Liver (tissue), 9 donors: Measurements from ENCODE around the gene DAP3. TPM values are rescaled to one million over a fixed set of nuclear protein-coding genes. Genes with fewer than 3 reads are reported as not detected.
A peak's percentile ranks its signal among the peaks of the same experiment; 100 is the strongest.
"Not testable (repeated sequence)": the region's sequence is repeated elsewhere in the genome, so short reads cannot be mapped to it uniquely, and the experiment has no call there.

Experiments
- DNase-seq: peaks from one replicate; pipeline ENCODE4 v3.0.0-alpha.2; 2017; ENCODE audit warnings: low spot score
- H3K27ac ChIP-seq, 2 donors: one replicate each; pipeline ENCODE4 v1.7.0; 2013; ENCODE audit warnings: inconsistent platforms in 2 of 2, low read length in 2 of 2, control low read depth in 1 of 2, low read depth in 1 of 2, mild to moderate bottlenecking in 1 of 2
- H3K27me3 ChIP-seq, 4 donors: one replicate each; pipeline versions ENCODE4 v1.6.1 to v1.7.0; 2013; ENCODE audit warnings: low read length in 3 of 4, inconsistent platforms in 1 of 4, mild to moderate bottlenecking in 1 of 4, moderate library complexity in 1 of 4; ENCODE audit not compliant: control insufficient read depth in 4 of 4, insufficient read depth in 4 of 4
- H3K36me3 ChIP-seq, 4 donors: one replicate each; pipeline versions ENCODE4 v1.6.1 to v1.7.0; 2013; ENCODE audit warnings: low read length in 3 of 4, mild to moderate bottlenecking in 3 of 4, low read depth in 1 of 4, moderate library complexity in 1 of 4; ENCODE audit not compliant: control insufficient read depth in 4 of 4, insufficient read depth in 3 of 4
- H3K4me1 ChIP-seq, 4 donors: one replicate each; pipeline versions ENCODE4 v1.6.1 to v1.7.0; 2013; ENCODE audit warnings: low read length in 3 of 4, mild to moderate bottlenecking in 3 of 4, moderate library complexity in 1 of 4; ENCODE audit not compliant: control insufficient read depth in 4 of 4, insufficient read depth in 4 of 4
- H3K4me3 ChIP-seq, 3 donors: one replicate each; pipeline versions ENCODE4 v1.6.1 to v1.7.0; 2013; ENCODE audit warnings: low read length in 3 of 3, control low read depth in 1 of 3, low read depth in 1 of 3, mild to moderate bottlenecking in 1 of 3
- H3K9ac ChIP-seq, 2 donors: one replicate each; pipeline ENCODE4 v1.7.0; 2013; ENCODE audit warnings: low read length in 2 of 2, mild to moderate bottlenecking in 2 of 2, moderate library complexity in 2 of 2, control low read depth in 1 of 2, low read depth in 1 of 2
- H3K9me3 ChIP-seq, 4 donors: one replicate each; pipeline versions ENCODE4 v1.6.1 to v1.7.0; 2013; ENCODE audit warnings: low read length in 3 of 4; ENCODE audit not compliant: control insufficient read depth in 4 of 4
- ATF3 ChIP-seq: IDR thresholded peaks from 2 replicates; pipeline ENCODE4 v1.6.1; 2016; ENCODE audit warnings: antibody characterized with exemption
- CTCF ChIP-seq: fragments of 150-350 bp; IDR thresholded peaks from 2 replicates; pipeline ENCODE4 v1.5.1; 2017; ENCODE audit warnings: improper control_type of control experiment, low read depth, low read length; ENCODE audit not compliant: missing input control
- EGR1 ChIP-seq, 2 donors: IDR thresholded peaks; 2 replicates each; pipeline ENCODE4 v1.6.1; 2016 to 2018; ENCODE audit warnings: antibody characterized with exemption in 2 of 2, low read depth in 2 of 2
- FOXA2 ChIP-seq: IDR thresholded peaks from 2 replicates; pipeline ENCODE4 v1.6.1; 2016; ENCODE audit warnings: antibody characterized with exemption
- GABPA ChIP-seq, 2 donors: IDR thresholded peaks in 1 of 2; conservative IDR thresholded peaks in 1 of 2; 2 replicates each; pipeline ENCODE4 v1.6.1; 2016; ENCODE audit warnings: antibody characterized with exemption in 2 of 2, mild to moderate bottlenecking in 1 of 2, moderate library complexity in 1 of 2
- HNF4A ChIP-seq, 2 donors: conservative IDR thresholded peaks; 2 replicates each; pipeline ENCODE4 v1.6.1; 2016; ENCODE audit warnings: antibody characterized with exemption in 2 of 2, mild to moderate bottlenecking in 2 of 2
- HNF4G ChIP-seq: IDR thresholded peaks from 2 replicates; pipeline ENCODE4 v1.6.1; 2016; ENCODE audit warnings: antibody characterized with exemption
- JUND ChIP-seq, 2 donors: IDR thresholded peaks; 2 replicates each; pipeline ENCODE4 v1.6.1; 2016; ENCODE audit warnings: antibody characterized with exemption in 2 of 2
- MAX ChIP-seq: IDR thresholded peaks from 2 replicates; pipeline ENCODE4 v1.6.1; 2016; ENCODE audit warnings: antibody characterized with exemption
- RAD21 ChIP-seq, 2 donors: IDR thresholded peaks; 2 replicates each; pipeline ENCODE4 v1.6.1; 2016; ENCODE audit warnings: antibody characterized with exemption in 2 of 2, mild to moderate bottlenecking in 2 of 2
- REST ChIP-seq: IDR thresholded peaks from 2 replicates; pipeline ENCODE4 v1.6.1; 2016; ENCODE audit warnings: antibody characterized with exemption, mild to moderate bottlenecking
- RXRA ChIP-seq, 2 donors: IDR thresholded peaks; 2 replicates each; pipeline ENCODE4 v1.6.1; 2017 to 2018; ENCODE audit warnings: antibody characterized with exemption in 2 of 2, mild to moderate bottlenecking in 1 of 2
- TAF1 ChIP-seq: conservative IDR thresholded peaks from 2 replicates; pipeline ENCODE4 v1.6.1; 2016; ENCODE audit warnings: antibody characterized with exemption, mild to moderate bottlenecking
- YY1 ChIP-seq: IDR thresholded peaks from 2 replicates; pipeline ENCODE4 v1.6.1; 2016; ENCODE audit warnings: antibody characterized with exemption, mild to moderate bottlenecking
- ZBTB33 ChIP-seq: IDR thresholded peaks from 2 replicates; pipeline ENCODE4 v1.6.1; 2016; ENCODE audit warnings: antibody characterized with exemption
- WGBS: extraction: QIAGEN DNeasy Blood & Tissue Kit; methylation state at CpG from one replicate; pipeline ENCODE4 v1.1.7; 2013; 5-methylcytosine and 5-hydroxymethylcytosine counted together
- polyA plus RNA-seq, 2 donors: library from polyadenylated mRNA; stranded (reverse) in 1 of 2; unstranded in 1 of 2; fragments of 200-250 nt in 1 of 2; fragments of >200 nt in 1 of 2; fragmentation: Nextera tagmentation in 1 of 2; extraction: Ambion mirVana in 1 of 2; gene quantifications; one replicate each; pipeline versions ENCODE4 v1.2.1 to v1.2.3, GENCODE V29; 2013 to 2015
- total RNA-seq, 2 donors: library from RNA; depleted of rRNA; stranded (reverse); fragments of >200 nt; gene quantifications; one replicate each; pipeline ENCODE4 v1.2.3, GENCODE V29; 2014
- donor health status: healthy.
- donor health status: healthy.
- donor health status: healthy.
- donor health status: healthy.
- donor health status: healthy.

The DAP3 gene
- total RNA-seq: 10 to 100 TPM; 43.1 to 59.3 TPM
- 10 to 100 TPM; 55.6 to 59.1 TPM for polyA plus RNA-seq

- Histone ChIP-seq H3K4me3 (peak within 1 kb of the TSS; percentile 70 to 93 (median 88)), H3K4me1 (peaks cover 11 to 17% (median 13%) of the 10 kb centered on the region in 4 donors), H3K27ac (peak within 1 kb of the TSS; percentile 95 to 99), H3K9ac (peak within 1 kb of the TSS; percentile 86 to 100)
- H3K9me3 ChIP-seq, H3K36me3 ChIP-seq, H3K27me3 ChIP-seq, DNase-seq: not testable (repeated sequence)
- under 1% methylated on average over 28 of the region's 28 CpGs for WGBS
Observed at GRCh38 chr1:155689081-155689607, at the start of gene DAP3. DAP3 (plus strand) TSS chr1:155689091; CDS start chr1:155709780, 20,689 bp downstream.

GRCh38 chr1:155640367-155640766 is 48.5 kb upstream of the DAP3 start:
- Histone ChIP-seq H3K9me3 (peaks cover 0 to 8% (median under 1%) of the 10 kb centered on the region in 4 donors), H3K4me3 (no peak overlapping the region), H3K9ac (no peak overlapping the region), H3K36me3 (no peaks in the 10 kb centered on the region), H3K27me3 (no peaks in the 10 kb centered on the region), H3K4me1 (peaks cover 1 to 12% (median 8%) of the 10 kb centered on the region in 4 donors), H3K27ac (no peak overlapping the region)
- DNase-seq: no peak
- TF ChIP-seq ZBTB33 (no peak), HNF4G (no peak), GABPA (IDR thresholded peaks at IDR 0.05 in 1 of 2, conservative IDR thresholded peaks at IDR 0.05 in 1 of 2) (no peak), TAF1 (no peak), JUND (IDR thresholded peaks at IDR 0.05) (no peak), YY1 (no peak), MAX (no peak), CTCF (no peak), EGR1 (IDR thresholded peaks at IDR 0.05; ENCODE audit: low read depth in 2 of 2) (no peak), ATF3 (no peak), RXRA (IDR thresholded peaks at IDR 0.05) (no peak), HNF4A (conservative IDR thresholded peaks at IDR 0.05) (no peak), REST (no peak), FOXA2 (no peak), RAD21 (IDR thresholded peaks at IDR 0.05) (no peak)

- not testable (repeated sequence) for H3K27me3 ChIP-seq, H3K36me3 ChIP-seq, DNase-seq, H3K4me1 ChIP-seq, H3K9ac ChIP-seq, H3K27ac ChIP-seq, H3K9me3 ChIP-seq, H3K4me3 ChIP-seq
- WGBS: 72% methylated on average over 11 of the region's 11 CpGs
Observed at GRCh38 chr1:155642559-155643180, 46.2 kb upstream of the DAP3 start.
